ENCODE measurements around the gene VAX1. TPM values are rescaled to one million over a fixed set of nuclear protein-coding genes. Genes with fewer than 3 reads are reported as not detected.
"Not testable (repeated sequence)": the region's sequence is repeated elsewhere in the genome, so short reads cannot be mapped to it uniquely, and the experiment has no call there.

Gene VAX1
- total RNA-seq, 2 experiments from 2014 or later: not detected

- DNase-seq: no peak
- Mint-ChIP-seq H3K9me3 (ENCODE audit: low read depth) (no peaks in the 10 kb centered on the region), H3K27ac (no peak overlapping the region), H3K27me3 (peaks cover 83% of the 10 kb centered on the region), H3K4me3 (no peak overlapping the region), H3K36me3 (peaks cover 9% of the 10 kb centered on the region), H3K4me1 (peaks cover 2% of the 10 kb centered on the region)
- no peak for ATAC-seq
- CTCF ChIA-PET: interaction anchor here (0.8 to 5.0 kb wide), 3 partner anchors 31 to 39 kb away, joined by 3 to 20 read pairs (median 9); no protein-coding TSS in a partner anchor
Measured at GRCh38 chr10:117135480-117136140, 2.5 kb downstream of the VAX1 start.

GRCh38 chr10:117135026-117135372 lies 3.1 kb downstream of the VAX1 start:
- Mint-ChIP-seq H3K4me3 (no peak overlapping the region), H3K27ac (no peak overlapping the region), H3K4me1 (peaks cover 2% of the 10 kb centered on the region), H3K36me3 (peaks cover 9% of the 10 kb centered on the region), H3K9me3 (ENCODE audit: low read depth) (no peaks in the 10 kb centered on the region), H3K27me3 (peaks cover 82% of the 10 kb centered on the region)
- DNase-seq (no peak), ATAC-seq (no peak)
- CTCF ChIA-PET: interaction anchor here (0.8 to 5.0 kb wide), 3 partner anchors 31 to 40 kb away, joined by 3 to 20 read pairs (median 9); no protein-coding TSS in a partner anchor

GRCh38 chr10:117134306-117135025 lies 3.6 kb downstream of the VAX1 start:
- H3K27ac Mint-ChIP-seq: no peak overlapping the region
- DNase-seq (no peak), ATAC-seq (no peak)
- H3K36me3 Mint-ChIP-seq: peaks cover 9% of the 10 kb centered on the region
- H3K27me3 Mint-ChIP-seq: peaks cover 83% of the 10 kb centered on the region
- peaks cover 2% of the 10 kb centered on the region for H3K4me1 Mint-ChIP-seq
- CTCF ChIA-PET: interaction anchor here (0.7 to 5.0 kb wide), 3 partner anchors 32 to 40 kb away, joined by 3 to 20 read pairs (median 4); no protein-coding TSS in a partner anchor
- no peaks in the 10 kb centered on the region for H3K9me3 Mint-ChIP-seq (ENCODE audit: low read depth)
- H3K4me3 Mint-ChIP-seq: no peak overlapping the region

- Mint-ChIP-seq H3K27me3 (peaks cover 83% of the 10 kb centered on the region), H3K4me3 (no peak overlapping the region), H3K36me3 (peaks cover 9% of the 10 kb centered on the region), H3K9me3 (ENCODE audit: low read depth) (no peaks in the 10 kb centered on the region), H3K4me1 (peaks cover 2% of the 10 kb centered on the region), H3K27ac (no peak overlapping the region)
- DNase-seq: no peak
- ATAC-seq: no peak
- CTCF ChIA-PET: interaction anchor here (0.7 to 5.0 kb wide), 2 partner anchors 34 to 41 kb away, joined by 4 to 20 read pairs; no protein-coding TSS in a partner anchor
Measured at GRCh38 chr10:117134056-117134305, 4.1 kb downstream of the VAX1 start.

GRCh38 chr10:117133273-117134055 lies 4.6 kb downstream of the VAX1 start:
- Mint-ChIP-seq H3K27me3 (peaks cover 83% of the 10 kb centered on the region), H3K36me3 (peaks cover 7% of the 10 kb centered on the region), H3K27ac (peak overlapping the region; percentile 52), H3K9me3 (ENCODE audit: low read depth) (no peaks in the 10 kb centered on the region), H3K4me3 (no peak overlapping the region), H3K4me1 (peaks cover 2% of the 10 kb centered on the region)
- ATAC-seq (no peak), DNase-seq (no peak)
- CTCF ChIA-PET: interaction anchor here (0.7 to 5.0 kb wide), 2 partner anchors 34 to 41 kb away, joined by 4 to 20 read pairs; no protein-coding TSS in a partner anchor

- peak overlapping the region; percentile 43 for H3K27ac Mint-ChIP-seq
- DNase-seq: no peak
- CTCF ChIA-PET: interaction anchor here (5.0 kb wide), 1 partner anchor 35 kb away, joined by 20 read pairs; no protein-coding TSS in a partner anchor
- peaks cover 78% of the 10 kb centered on the region for H3K27me3 Mint-ChIP-seq
- no peak for ATAC-seq
- H3K4me1 Mint-ChIP-seq: no peaks in the 10 kb centered on the region
- H3K9me3 Mint-ChIP-seq (ENCODE audit: low read depth): no peaks in the 10 kb centered on the region
- no peak overlapping the region for H3K4me3 Mint-ChIP-seq
- H3K36me3 Mint-ChIP-seq: peaks cover 5% of the 10 kb centered on the region
Measured at GRCh38 chr10:117132751-117133231, 5.3 kb downstream of the VAX1 start.

GRCh38 chr10:117131376-117132327 lies 6.4 kb downstream of the VAX1 start:
- Mint-ChIP-seq H3K27me3 (peaks cover 76% of the 10 kb centered on the region), H3K4me3 (no peak overlapping the region), H3K27ac (no peak overlapping the region), H3K9me3 (ENCODE audit: low read depth) (no peaks in the 10 kb centered on the region), H3K36me3 (peaks cover 5% of the 10 kb centered on the region), H3K4me1 (no peaks in the 10 kb centered on the region)
- CTCF ChIA-PET: interaction anchor here (0.7 to 1.2 kb wide), 3 partner anchors 37 to 343 kb away, joined by 3 read pairs; no protein-coding TSS in a partner anchor
- ATAC-seq (no peak), DNase-seq (no peak)

- Mint-ChIP-seq H3K4me3 (no peak overlapping the region), H3K36me3 (peaks cover 5% of the 10 kb centered on the region)
Measured at GRCh38 chr10:117130862-117131375, 7.2 kb downstream of the VAX1 start.

GRCh38 chr10:117130346-117130745 lies 7.7 kb downstream of the VAX1 start:
- ATAC-seq (no peak), DNase-seq (no peak)
- no peaks in the 10 kb centered on the region for H3K4me1 Mint-ChIP-seq
- H3K36me3 Mint-ChIP-seq: peaks cover 5% of the 10 kb centered on the region
- no peak overlapping the region for H3K27ac Mint-ChIP-seq
- CTCF ChIA-PET: interaction anchor here (1.2 kb wide), 2 partner anchors 39 to 45 kb away, joined by 3 to 8 read pairs; no protein-coding TSS in a partner anchor
- H3K27me3 Mint-ChIP-seq: peaks cover 63% of the 10 kb centered on the region
- H3K9me3 Mint-ChIP-seq (ENCODE audit: low read depth): no peaks in the 10 kb centered on the region
- H3K4me3 Mint-ChIP-seq: no peak overlapping the region

More at GRCh38 chr10:117130862-117131375, 7.2 kb downstream of the VAX1 start:
- H3K9me3 Mint-ChIP-seq (ENCODE audit: low read depth): no peaks in the 10 kb centered on the region
- H3K27me3 Mint-ChIP-seq: peaks cover 69% of the 10 kb centered on the region
- DNase-seq (no peak), ATAC-seq (no peak)
- no peaks in the 10 kb centered on the region for H3K4me1 Mint-ChIP-seq
- H3K27ac Mint-ChIP-seq: peak overlapping the region; percentile 23
- CTCF ChIA-PET: interaction anchor here (0.7 to 1.2 kb wide), 3 partner anchors 38 to 342 kb away, joined by 3 read pairs; no protein-coding TSS in a partner anchor

- CTCF ChIA-PET, H3K4me3 Mint-ChIP-seq: not testable (repeated sequence)
Measured at GRCh38 chr10:117126645-117127044, 11.4 kb downstream of the VAX1 start.

GRCh38 chr10:117126034-117126433 lies 12.0 kb downstream of the VAX1 start:
- CTCF ChIA-PET: no interaction called here
- Mint-ChIP-seq H3K27ac (no peak overlapping the region), H3K36me3 (no peaks in the 10 kb centered on the region), H3K9me3 (ENCODE audit: low read depth) (no peaks in the 10 kb centered on the region), H3K4me3 (no peak overlapping the region), H3K27me3 (peaks cover 26% of the 10 kb centered on the region), H3K4me1 (no peaks in the 10 kb centered on the region)
- ATAC-seq (no peak), DNase-seq (no peak)

More at GRCh38 chr10:117126645-117127044, 11.4 kb downstream of the VAX1 start:
- H3K27ac Mint-ChIP-seq; H3K36me3 Mint-ChIP-seq; ATAC-seq; DNase-seq; H3K4me1 Mint-ChIP-seq; H3K9me3 Mint-ChIP-seq (ENCODE audit: low read depth): not testable (repeated sequence)
- peaks cover 32% of the 10 kb centered on the region for H3K27me3 Mint-ChIP-seq

GRCh38 chr10:117112220-117112619 lies 25.9 kb downstream of the VAX1 start:
- Mint-ChIP-seq H3K9me3 (ENCODE audit: low read depth) (peaks cover 1% of the 10 kb centered on the region), H3K4me3 (no peak overlapping the region), H3K27ac (no peak overlapping the region), H3K36me3 (no peaks in the 10 kb centered on the region), H3K27me3 (peaks cover 6% of the 10 kb centered on the region), H3K4me1 (no peaks in the 10 kb centered on the region)
- CTCF ChIA-PET: no interaction called here
- DNase-seq: no peak
- ATAC-seq: no peak

Measured in activated CD8-positive, alpha-beta memory T cell treated with anti-CD3 and anti-CD28 coated beads, Interleukin-2, amount 10 ng/mL, durations not matched to agents 7 days and 5 days (primary cell).